Testis (tissue), 2 donors: ENCODE results near the gene SLC6A6.

Experiments
- POLR2A ChIP-seq: fragments of 450-650 bp; IDR thresholded peaks from one replicate; pipeline ENCODE4 v1.6.1; 2017; ENCODE audit warnings: antibody characterized with exemption, mild to moderate bottlenecking, moderate library complexity
- TF ChIP-seq, protein P1 (sequence below), 3 experiments: fragments of 450-650 bp in 2 of 3; fragments of 200-600 bp in 1 of 3; sonication (generic) in 1 of 3; IDR thresholded peaks; one replicate each; pipeline ENCODE4 v1.5.1; 2016 to 2019; ENCODE audit warnings: antibody characterized with exemption in 3 of 3, mild to moderate bottlenecking in 2 of 3, moderate library complexity in 1 of 3

DNA sequence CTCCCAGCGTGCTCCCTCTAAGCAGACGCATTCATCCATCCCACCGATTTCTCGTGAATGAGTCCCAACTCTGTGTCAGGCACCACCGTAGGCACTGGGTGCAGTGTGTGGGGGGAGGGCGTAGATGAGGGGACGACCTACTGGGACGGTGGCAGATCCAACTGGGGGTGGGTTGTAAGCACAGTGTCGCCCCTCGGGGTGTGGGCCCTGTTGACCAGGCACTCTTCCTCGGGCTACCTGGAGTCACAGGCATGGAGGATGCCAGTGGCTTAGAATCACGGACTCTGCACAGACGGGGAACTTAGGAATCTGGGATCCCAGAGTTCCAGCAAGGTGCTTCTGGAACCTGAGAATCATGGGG, 66.2 kb downstream of the SLC6A6 start:
- TF ChIP-seq, protein P1, sequence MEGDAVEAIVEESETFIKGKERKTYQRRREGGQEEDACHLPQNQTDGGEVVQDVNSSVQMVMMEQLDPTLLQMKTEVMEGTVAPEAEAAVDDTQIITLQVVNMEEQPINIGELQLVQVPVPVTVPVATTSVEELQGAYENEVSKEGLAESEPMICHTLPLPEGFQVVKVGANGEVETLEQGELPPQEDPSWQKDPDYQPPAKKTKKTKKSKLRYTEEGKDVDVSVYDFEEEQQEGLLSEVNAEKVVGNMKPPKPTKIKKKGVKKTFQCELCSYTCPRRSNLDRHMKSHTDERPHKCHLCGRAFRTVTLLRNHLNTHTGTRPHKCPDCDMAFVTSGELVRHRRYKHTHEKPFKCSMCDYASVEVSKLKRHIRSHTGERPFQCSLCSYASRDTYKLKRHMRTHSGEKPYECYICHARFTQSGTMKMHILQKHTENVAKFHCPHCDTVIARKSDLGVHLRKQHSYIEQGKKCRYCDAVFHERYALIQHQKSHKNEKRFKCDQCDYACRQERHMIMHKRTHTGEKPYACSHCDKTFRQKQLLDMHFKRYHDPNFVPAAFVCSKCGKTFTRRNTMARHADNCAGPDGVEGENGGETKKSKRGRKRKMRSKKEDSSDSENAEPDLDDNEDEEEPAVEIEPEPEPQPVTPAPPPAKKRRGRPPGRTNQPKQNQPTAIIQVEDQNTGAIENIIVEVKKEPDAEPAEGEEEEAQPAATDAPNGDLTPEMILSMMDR (IDR thresholded peaks at IDR 0.05), result no peak
- no peak for TF ChIP-seq POLR2A
